ENCODE measurements around the gene PMPCB. TPM values are rescaled to one million over a fixed set of nuclear protein-coding genes. Genes with fewer than 3 reads are reported as not detected.
"Not testable (repeated sequence)": the region's sequence is repeated elsewhere in the genome, so short reads cannot be mapped to it uniquely, and the experiment has no call there.

PMPCB gene
- total RNA-seq, result 54.8 and 57.4 TPM in 2 replicates

DNA sequence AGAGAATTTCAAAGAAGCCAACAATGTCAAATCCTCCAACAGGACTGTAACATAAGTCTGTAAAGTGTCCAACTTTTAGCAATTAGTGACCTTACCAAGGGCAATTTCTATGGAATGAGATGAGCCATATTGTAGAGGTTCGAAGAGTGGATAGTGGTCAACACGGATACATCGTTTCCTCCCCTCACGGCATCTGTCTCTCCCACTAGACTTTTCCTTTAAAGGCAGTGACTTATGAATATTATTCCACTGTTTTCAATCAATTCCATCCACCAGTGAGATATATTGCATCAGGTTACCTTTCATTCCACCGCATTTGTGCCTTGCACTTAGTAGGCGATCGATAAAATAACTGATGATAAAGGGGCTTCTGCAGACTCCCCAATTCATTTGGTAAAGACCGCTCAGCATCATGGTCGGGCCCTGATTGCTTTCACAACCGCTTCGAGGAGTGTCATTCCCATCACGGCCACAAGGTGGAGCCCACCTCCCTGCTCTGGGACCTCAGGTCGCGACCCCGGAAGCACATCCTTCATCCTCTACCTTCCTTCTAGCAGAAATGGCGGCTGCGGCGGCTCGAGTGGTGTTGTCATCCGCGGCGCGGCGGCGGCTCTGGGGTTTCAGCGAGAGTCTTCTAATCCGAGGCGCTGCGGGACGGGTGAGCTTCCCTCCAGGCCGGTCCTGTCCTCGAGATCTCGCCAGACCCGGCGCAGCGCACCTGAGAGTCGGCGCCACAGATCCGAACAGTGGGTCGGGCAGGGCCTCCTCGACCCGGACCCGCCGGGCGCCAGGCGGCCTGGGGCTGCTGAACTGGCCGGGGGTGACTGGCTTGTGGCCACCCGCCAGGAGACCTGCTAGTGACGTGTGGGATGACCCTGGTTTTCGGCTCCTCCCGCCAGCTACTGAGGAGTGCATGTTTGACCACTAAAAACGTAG is at the start of gene PMPCB:
TSS of gene PMPCB (plus strand) at position 535 of the 936 bp plus-strand sequence. CDS start at position 560, 25 bp downstream.
- intact Hi-C loops (cut with micrococcal nuclease), result loop anchor here (1.0 to 5.0 kb wide), 8 partner anchors 17 to 1621 kb away; partner anchors contain the start of genes ARMC10, DNAJC2, NAPEPLD and ORC5

- intact Hi-C loops (cut with micrococcal nuclease), result not testable (repeated sequence)
Observed at GRCh38 chr7:103253699-103254506, 43.3 kb upstream of the PMPCB start.

- intact Hi-C loops (cut with micrococcal nuclease), result not testable (repeated sequence)
Observed at GRCh38 chr7:103264054-103264453, 33.2 kb upstream of the PMPCB start.

GRCh38 chr7:103266229-103266628 is 31.0 kb upstream of the PMPCB start:
- intact Hi-C loops (cut with micrococcal nuclease), result not testable (repeated sequence)

- intact Hi-C loops (cut with micrococcal nuclease), result not testable (repeated sequence)
Observed at GRCh38 chr7:103273374-103273773, 23.9 kb upstream of the PMPCB start.

GRCh38 chr7:103274867-103275266 is 22.4 kb upstream of the PMPCB start:
- intact Hi-C loops (cut with micrococcal nuclease), result loop anchor here (5.0 kb wide), 1 partner anchor 403 kb away; no protein-coding TSS in a partner anchor

DNA sequence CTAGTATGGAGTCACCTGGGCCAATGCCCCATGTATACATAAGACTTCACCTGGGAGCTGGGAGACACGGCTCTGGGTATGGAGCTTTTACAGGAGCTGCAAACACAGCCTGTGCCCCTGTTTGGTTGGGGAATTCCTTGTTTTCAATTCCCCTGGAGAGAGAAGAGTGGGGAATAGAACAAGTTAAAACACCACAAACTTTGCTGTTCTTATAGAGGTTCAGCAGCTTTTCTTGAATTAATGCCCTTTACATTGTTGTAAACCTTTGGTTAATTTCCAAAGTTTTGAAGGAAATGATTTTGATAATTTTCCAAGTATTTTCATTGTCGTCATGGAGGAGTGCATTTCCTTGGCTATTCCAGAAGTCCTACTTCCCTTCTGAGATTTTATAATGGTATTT is 19.0 kb upstream of the PMPCB start:
- intact Hi-C loops (cut with micrococcal nuclease), result loop anchor here (5.0 kb wide), 1 partner anchor 406 kb away; no protein-coding TSS in a partner anchor

DNA sequence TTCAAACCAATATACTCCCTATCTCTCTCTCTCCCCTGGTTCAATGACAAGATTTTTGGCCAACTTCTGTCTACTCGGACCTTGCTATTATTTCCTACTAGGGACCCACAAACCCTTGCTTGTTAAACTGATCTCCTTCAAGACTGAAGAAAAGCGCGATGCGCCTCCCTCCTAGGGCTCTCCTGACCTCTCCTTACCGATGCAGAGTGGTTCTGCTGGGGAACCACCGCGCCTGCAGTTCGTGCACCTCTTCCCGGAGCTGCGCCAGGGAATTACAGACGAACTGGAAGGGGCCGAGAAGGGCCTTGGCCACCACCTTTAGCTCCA is 17.6 kb upstream of the PMPCB start:
- intact Hi-C loops (cut with micrococcal nuclease), result loop anchor here (1.0 to 5.0 kb wide), 2 partner anchors 65 to 407 kb away; partner anchors contain the start of gene DNAJC2

- intact Hi-C loops (cut with micrococcal nuclease), result loop anchor here (1.0 to 5.0 kb wide), 8 partner anchors 17 to 927 kb away; partner anchors contain the start of genes DNAJC2, FBXL13, NAPEPLD and PMPCB
Observed at GRCh38 chr7:103279963-103280802, 17.1 kb upstream of the PMPCB start.

- intact Hi-C loops (cut with micrococcal nuclease), result loop anchor here (1.0 to 2.0 kb wide), 6 partner anchors 17 to 926 kb away; partner anchors contain the start of genes FBXL13, NAPEPLD, PMPCB and PSMC2
Observed at GRCh38 chr7:103280803-103281155, 16.5 kb upstream of the PMPCB start.

- intact Hi-C loops (cut with micrococcal nuclease), result not testable (repeated sequence)
Observed at GRCh38 chr7:103282802-103283427, 14.3 kb upstream of the PMPCB start.

GRCh38 chr7:103292122-103292521 is 5.1 kb upstream of the PMPCB start:
- intact Hi-C loops (cut with micrococcal nuclease), result no loop called here

- intact Hi-C loops (cut with micrococcal nuclease), result no loop called here
Observed at GRCh38 chr7:103293526-103293925, 3.7 kb upstream of the PMPCB start.

DNA sequence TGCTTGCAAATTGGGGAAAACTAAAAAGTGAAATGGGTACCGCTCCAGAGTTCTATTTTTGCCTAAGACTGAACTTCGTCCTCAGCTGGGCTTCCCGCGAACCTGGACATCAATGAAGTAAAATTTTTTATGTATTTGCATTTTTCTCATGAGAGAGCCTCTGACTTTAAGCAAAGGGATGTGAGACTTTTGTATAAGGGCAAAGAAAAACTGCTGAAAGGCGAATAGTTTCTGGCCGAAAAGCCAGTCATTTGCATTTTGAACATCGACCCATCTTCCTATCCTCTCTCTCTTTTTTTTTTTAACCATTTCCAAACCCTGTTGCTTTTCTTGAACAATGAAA is 573 bp downstream of the PMPCB start:
- intact Hi-C loops (cut with micrococcal nuclease), result loop anchor here (1.0 to 5.0 kb wide), 8 partner anchors 18 to 1620 kb away; partner anchors contain the start of genes ARMC10, DNAJC2, NAPEPLD and ORC5

GRCh38 chr7:103299660-103300059 is 2.4 kb downstream of the PMPCB start:
- intact Hi-C loops (cut with micrococcal nuclease), result loop anchor here (5.0 kb wide), 2 partner anchors 858 to 908 kb away; partner anchors contain the start of gene ORC5

- intact Hi-C loops (cut with micrococcal nuclease), result no loop called here
Observed at GRCh38 chr7:103301441-103301840, 4.2 kb downstream of the PMPCB start.

DNA sequence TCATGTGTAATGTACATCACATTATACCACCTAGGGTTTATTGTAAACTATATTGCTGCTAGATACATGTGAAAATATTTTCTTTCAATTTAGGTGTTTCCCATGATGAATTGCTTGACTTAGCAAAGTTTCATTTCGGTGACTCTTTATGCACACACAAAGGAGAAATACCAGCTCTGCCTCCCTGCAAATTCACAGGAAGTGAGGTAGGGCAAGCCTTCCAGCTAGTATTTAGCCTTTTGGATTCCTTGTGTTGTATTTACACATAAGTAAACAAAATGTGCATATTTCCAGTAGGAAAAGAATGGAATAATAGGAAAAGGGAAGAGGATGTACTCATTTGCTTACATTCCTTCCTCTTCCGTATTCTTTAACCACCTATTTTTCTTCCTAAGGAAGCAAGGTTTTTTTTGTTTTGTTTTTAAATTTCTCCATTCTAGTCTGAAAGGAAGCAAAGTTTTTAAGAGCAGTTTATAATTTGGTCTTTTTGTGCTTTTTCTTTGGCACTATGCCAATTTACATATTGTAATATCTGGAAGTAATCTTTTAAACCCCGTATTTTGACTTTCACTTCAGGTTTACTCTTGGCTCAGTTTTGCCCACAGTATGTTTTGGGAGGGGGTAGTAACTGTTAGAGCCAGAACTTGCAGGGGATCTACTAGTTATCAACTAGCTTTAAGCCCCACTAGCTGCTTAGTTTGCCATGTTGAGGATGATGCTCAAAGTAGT is 10.4 kb downstream of the PMPCB start:
- intact Hi-C loops (cut with micrococcal nuclease), result no loop called here

- intact Hi-C loops (cut with micrococcal nuclease), result no loop called here
Observed at GRCh38 chr7:103314852-103315251, 17.6 kb downstream of the PMPCB start.

DNA sequence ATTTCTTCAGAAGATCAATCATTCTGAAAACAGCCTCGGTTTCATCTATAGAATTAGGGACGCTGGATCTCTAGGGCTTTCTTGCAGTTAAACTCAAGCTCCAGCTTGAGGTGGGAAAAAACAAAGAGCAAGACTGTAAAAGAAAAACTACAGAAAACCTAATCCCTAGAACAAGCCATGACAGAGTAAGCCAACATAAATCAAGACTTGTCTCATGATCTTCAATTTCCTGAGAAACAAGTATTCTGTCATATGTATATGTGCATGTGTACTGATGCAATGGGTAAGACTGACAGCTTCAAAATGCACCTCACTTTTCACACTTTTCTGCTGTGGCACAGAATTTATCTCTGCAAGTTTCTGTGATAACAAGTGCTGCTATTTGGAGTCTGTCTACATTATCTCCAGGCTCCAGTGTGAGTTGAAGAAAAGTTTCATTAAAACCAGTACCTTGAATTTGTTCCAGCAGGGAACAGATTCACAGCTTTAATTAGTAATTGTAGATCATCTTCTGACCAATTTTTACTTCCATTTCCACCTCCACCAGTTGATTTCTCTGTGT is 19.2 kb downstream of the PMPCB start:
- intact Hi-C loops (cut with micrococcal nuclease), result no loop called here
